ENCODE measurements around the gene AUTS2.

The AUTS2 gene

GRCh38 chr7:70015353-70015752, 417.1 kb downstream of the AUTS2 start:
- no peak for DNase-seq

GRCh38 chr7:70016044-70016770, 417.9 kb downstream of the AUTS2 start:
- no peak for DNase-seq

- DNase-seq, result no peak
Observed at GRCh38 chr7:70017357-70017756, 419.1 kb downstream of the AUTS2 start.

- DNase-seq, result no peak
Observed at GRCh38 chr7:70018700-70019099, 420.4 kb downstream of the AUTS2 start.

GRCh38 chr7:70027867-70028266, 429.6 kb downstream of the AUTS2 start:
- DNase-seq, result no peak

GRCh38 chr7:70028620-70029019, 430.3 kb downstream of the AUTS2 start:
- DNase-seq, result no peak

- DNase-seq, result no peak
Observed at GRCh38 chr7:70029993-70030392, 431.7 kb downstream of the AUTS2 start.

- no peak for DNase-seq
Observed at GRCh38 chr7:70030745-70031144, 432.5 kb downstream of the AUTS2 start.

- no peak for DNase-seq
Observed at GRCh38 chr7:70031245-70031644, 433.0 kb downstream of the AUTS2 start.

- no peak for DNase-seq
Observed at GRCh38 chr7:70032649-70033048, 434.4 kb downstream of the AUTS2 start.

- no peak for DNase-seq
Observed at GRCh38 chr7:70033226-70033625, 435.0 kb downstream of the AUTS2 start.

- DNase-seq, result no peak
Observed at GRCh38 chr7:70034999-70035398, 436.7 kb downstream of the AUTS2 start.

- DNase-seq, result no peak
Observed at GRCh38 chr7:70035519-70035918, 437.2 kb downstream of the AUTS2 start.

- DNase-seq, result no peak
Observed at GRCh38 chr7:70035955-70036354, 437.7 kb downstream of the AUTS2 start.

- no peak for DNase-seq
Observed at GRCh38 chr7:70036695-70037094, 438.4 kb downstream of the AUTS2 start.

GRCh38 chr7:70037171-70037933, 439.1 kb downstream of the AUTS2 start:
- no peak for DNase-seq

- DNase-seq, result no peak
Observed at GRCh38 chr7:70040051-70040450, 441.8 kb downstream of the AUTS2 start.

- DNase-seq, result peak; percentile 77
Observed at GRCh38 chr7:70040970-70041766, 442.9 kb downstream of the AUTS2 start.

GRCh38 chr7:70042533-70042932, 444.3 kb downstream of the AUTS2 start:
- peak; percentile 90 for DNase-seq

GRCh38 chr7:70043015-70043538, 444.8 kb downstream of the AUTS2 start:
- no peak for DNase-seq

- no peak for DNase-seq
Observed at GRCh38 chr7:70044064-70044463, 445.8 kb downstream of the AUTS2 start.

GRCh38 chr7:70044525-70044924, 446.2 kb downstream of the AUTS2 start:
- DNase-seq, result no peak

GRCh38 chr7:70044981-70045380, 446.7 kb downstream of the AUTS2 start:
- DNase-seq, result no peak
